NCI-H510A treated with DMSO at 0.1 percent for 48 hours (cell line): ENCODE measurements around the gene FTO.
"Not testable (repeated sequence)": the region's sequence is repeated elsewhere in the genome, so short reads cannot be mapped to it uniquely, and the experiment has no call there.

Experiments used
- DNase-seq: peaks from one replicate; lab custom pipeline; 2025; lab: John Stamatoyannopoulos, UW

The FTO gene

DNA sequence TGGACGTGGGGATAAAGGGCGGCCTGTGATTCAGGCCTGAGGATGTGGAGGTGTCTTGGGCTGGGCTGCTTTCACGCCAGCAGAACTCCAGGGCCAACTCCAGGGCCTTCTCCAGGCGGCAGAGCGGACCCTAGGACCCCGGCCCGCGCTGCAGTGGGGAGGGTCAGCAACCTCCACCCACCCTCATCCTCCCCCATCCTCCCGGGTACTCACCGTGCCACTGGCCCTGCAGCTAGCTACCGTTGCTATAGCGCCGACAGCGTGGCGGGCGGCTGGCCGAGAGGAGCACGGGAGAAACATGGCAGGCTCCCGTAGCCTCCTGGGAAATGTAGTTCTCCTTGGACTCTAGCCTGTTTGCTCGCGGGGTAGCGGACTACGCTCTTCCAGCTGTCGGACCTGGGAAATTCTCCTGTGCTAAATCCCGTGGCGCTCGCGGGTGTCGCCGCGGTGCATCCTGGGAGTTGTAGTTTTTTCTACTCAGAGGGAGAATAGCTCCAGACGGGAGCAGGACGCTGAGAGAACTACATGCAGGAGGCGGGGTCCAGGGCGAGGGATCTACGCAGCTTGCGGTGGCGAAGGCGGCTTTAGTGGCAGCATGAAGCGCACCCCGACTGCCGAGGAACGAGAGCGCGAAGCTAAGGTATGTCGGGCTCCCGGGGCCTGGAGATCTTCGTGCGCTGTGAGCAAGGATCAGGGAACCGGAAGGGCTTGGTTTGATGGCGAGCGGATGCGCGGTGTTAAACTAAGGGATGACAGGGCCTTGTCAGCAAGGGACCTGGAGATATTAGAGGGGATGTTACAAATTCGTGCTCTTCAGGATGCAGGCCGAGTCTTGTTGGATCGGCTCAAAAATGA is at the start of gene FTO, which contains the start of gene RPGRIP1L:
Gene FTO, plus strand, starts transcription at position 567 of the 855 bp plus-strand sequence.
Gene RPGRIP1L, minus strand, starts transcription at position 270 of the 855 bp plus-strand sequence. CDS start 3,136 bp downstream, outside the sequence.
- peak; percentile 98 for DNase-seq

DNA sequence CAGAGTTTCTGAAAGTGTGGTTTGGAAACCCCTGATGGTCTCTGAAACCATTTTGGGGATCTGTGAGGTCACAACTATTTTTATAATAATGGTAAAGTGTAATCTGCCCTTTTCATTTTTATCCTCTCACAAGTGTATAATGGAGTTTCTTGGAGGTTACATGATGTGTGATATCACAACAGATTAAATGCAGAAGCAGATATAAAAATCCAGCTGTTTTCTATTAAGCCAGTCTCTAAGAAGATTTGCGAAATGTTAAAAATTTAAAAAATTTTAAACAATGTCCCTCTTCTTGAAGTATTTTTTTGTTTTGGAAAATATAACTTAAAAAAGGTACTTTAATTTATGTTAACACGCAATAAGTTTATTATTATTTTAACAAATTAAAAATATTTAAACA is 49.0 kb upstream of the FTO start:
- DNase-seq = no peak

DNA sequence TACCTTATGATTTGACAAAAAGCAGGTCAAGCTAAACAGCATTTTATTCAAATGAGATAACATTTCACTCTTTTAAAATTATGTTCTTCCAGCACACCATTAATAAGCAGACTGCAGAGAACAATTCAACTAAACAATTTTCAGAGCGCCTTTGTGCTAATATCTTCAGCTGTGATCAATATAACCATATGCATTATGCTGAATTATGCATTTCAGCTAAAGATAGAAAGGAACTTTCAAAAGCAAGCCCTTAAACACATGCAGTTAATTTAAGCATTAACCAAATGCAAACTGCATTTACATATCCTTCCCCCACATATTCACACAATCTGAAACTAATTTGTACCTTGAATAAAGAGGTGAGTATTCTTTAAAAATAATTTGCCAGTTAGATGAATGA is 41.9 kb upstream of the FTO start:
- DNase-seq = no peak

DNA sequence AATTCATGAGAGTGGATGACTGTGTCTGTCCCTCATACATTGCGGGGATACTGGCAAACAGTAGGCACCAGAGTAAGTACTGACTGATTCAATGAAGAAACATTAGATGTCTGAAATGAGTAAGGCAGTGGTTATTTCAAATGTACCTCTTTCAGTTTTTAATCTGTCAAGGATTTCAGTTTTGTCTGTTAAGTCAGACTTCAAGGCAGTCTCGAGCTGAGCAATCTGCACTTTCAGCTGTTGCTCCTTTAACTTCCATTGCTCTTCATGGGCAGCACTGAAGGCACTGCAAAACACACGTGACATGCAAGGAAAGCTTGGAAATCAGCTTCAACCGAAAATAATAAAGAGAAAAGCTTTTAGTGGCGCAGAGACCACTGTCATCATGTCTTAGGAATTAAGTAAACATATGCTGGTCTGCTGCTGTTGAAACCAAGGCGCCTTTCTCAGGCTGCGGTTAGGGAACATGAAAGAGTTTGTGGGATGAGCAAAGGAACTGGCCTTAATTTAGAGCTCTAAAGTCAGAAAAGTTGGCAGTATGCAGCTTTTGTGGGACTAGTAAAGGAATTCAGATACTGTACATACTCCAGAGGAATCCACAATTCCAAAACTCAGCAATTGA is 39.1 kb upstream of the FTO start:
- DNase-seq = no peak

DNA sequence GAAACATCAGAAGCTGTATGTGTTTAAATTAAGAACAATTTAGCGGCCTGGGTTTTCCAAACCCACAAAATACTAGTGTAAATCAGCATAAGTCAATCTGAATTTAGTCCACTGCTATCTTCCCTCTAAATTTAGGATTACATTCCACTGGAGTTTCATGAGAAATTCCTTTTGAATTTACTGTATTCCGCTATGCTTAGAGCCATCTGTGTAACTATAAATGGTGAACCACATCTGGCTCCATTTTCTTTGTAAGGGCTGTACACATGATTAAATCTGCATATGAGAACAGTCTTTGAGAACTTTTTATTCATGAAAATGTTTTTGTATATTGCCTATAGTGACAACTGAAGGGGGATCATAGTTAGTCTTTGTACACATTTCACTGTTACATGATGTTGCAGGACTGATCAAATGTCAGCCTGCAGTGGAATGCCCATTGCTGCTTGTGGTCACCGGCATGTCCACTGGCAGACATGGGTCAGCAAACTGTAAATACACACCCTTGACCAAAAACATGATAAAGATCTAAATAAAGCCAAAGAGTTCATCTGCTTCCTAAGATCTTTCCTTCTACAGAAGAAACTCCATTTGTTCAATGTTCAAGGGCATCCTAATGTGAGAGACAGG is 37.1 kb upstream of the FTO start:
- no peak for DNase-seq

DNA sequence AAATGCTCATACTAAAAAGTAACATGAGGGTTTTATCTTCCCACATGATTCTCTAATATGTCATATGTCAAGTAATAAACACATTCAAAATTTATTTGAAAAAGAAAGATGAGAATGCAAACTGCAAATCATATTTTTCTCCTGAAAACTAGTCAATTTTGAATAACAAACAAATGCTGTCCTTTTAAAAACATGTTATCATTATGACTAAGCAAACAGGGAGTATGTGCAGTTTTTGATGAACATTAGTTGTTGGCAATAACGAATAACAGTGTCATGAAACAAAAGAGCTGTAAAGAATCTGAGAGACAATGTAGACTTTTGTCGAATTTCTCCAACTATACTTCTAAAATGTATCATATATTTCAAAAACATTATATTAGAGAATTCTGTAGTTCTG is 35.1 kb upstream of the FTO start:
- no peak for DNase-seq

DNA sequence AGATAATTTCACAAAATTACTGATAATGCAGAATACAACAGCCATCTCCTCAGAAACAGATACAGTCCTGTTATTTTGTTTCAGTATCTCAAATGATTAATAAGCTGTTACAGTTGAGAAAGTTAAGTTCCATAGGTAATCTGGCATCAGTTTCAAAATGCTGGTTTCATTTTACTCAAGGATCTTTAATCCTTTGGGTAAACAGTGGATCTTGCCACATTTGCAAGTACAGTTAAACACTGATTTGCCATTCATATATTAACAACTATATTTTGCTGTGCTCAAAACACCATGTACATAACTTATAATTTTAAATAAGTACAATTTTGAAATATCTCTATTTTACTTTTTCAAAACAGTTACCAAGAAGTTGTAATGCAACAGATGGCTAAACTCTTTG is 31.5 kb upstream of the FTO start:
- DNase-seq = peak; percentile 10

DNA sequence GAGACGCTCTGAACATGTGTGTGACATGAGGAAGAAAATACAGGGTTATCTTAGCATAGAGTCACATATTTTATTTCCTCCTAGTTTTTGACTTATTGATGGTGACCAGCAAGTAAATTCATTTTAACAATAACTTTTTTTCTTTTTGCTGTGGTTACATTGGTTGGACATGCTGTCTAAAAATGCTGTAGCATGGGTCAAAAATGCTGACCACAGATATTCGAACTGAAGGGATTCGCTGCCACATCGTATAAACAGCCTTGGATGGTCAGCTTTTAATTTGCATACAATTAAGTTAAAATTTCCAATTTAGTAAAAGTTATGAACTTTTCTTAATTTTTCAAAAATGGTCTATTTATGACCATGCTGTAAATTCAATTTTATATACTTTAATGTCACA is 30.8 kb upstream of the FTO start:
- DNase-seq = no peak

DNA sequence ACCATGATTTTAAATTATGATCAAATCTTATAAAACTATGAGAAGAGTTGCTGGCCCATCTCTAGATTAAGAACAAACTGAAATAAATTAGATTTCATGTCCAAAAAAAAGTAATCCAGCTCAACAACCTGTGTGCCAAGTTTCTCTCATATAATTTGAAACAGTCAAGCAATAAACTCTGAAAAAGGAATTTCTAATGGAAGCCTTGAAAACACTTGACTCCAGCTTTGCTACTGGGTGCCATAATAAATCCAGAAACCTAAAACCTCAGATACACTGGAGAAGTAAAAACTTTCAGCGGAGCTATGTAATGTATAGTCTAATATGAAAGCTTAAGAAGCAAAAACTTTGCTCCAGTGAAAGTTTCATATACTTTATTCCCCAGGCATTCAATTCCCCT is 25.8 kb upstream of the FTO start:
- DNase-seq = no peak

DNA sequence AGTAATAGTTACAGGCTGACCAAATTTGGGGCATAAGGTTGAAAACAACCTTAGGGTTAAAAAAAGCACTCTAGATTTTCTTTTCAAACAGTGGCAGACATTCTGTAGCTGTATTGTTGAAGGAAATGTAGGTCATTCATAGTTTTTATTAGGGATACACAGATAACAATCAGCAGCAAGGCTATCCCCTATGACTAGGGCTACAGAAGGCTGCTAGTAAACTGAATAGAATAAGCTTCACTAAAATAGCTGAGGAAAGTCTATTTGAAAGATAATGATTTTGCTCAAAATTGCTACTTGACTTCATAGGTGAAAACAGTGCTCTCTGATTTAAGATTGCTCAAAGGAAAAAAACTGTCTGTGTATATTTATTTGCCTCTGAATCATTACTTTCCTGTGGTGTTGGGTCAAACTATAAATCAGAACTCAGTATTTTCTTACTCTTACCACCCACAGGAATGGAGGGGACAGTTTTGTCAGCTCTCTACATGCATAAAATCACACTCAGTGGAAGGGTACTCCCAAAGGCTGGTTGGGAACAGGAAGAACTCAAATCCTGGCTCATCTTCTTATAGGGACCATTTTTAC is 25.1 kb upstream of the FTO start:
- DNase-seq = no peak

DNA sequence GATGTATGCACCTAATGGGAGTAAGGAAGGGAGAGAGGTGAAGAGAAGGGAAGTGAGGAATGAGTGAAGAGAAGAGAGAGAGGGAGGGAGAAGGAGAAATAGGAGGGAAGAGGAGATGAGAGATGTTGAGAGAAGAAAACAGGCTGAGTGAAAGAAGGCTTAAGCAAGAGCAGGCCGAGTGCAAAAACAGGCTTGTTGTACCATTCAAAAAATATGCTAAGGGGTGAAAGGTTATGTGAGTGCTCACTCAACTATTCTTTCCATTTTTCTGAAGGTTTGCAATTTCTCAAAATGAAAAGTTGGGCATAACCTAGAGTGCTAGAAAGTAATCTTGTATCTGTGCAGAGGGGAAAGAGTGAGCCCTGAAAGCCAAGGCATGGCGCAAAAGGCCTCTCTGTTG is 23.2 kb upstream of the FTO start:
- no peak for DNase-seq

DNA sequence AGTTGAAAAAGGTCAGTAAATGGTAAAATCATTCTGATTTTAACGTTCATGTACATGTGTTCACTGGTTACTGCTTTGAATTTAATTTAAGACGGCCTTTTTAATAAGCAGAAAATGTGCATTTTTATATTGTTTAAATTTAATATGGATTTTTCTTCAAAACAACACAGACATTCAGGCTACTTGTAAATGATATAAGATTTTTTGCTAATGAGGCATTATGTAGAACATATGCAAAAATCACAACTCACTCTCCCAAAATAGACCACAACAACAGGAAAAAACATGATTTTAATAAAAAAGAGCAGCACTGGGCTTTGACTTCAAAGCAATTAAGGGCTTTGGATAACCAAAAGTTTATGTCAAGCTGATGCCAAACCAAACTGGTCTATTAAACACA is 22.6 kb upstream of the FTO start:
- DNase-seq = no peak

DNA sequence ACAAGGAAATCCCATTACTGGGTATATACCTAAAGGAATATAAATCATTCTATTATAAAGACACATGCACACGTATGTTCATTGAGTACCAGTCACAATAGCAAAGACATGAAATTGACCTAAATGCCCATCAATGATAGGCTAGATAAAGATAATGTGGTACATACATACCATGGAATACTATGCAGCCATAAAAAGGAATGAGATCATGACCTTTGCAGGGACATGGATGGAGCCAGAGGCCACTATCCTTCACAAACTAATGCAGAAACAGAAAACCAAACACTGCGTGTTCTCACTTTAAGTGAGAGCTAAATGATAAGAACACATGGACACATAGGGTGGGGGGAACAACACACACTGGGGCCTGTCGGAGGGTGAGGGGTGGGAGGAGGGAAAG is 18.6 kb upstream of the FTO start:
- not testable (repeated sequence) for DNase-seq

DNA sequence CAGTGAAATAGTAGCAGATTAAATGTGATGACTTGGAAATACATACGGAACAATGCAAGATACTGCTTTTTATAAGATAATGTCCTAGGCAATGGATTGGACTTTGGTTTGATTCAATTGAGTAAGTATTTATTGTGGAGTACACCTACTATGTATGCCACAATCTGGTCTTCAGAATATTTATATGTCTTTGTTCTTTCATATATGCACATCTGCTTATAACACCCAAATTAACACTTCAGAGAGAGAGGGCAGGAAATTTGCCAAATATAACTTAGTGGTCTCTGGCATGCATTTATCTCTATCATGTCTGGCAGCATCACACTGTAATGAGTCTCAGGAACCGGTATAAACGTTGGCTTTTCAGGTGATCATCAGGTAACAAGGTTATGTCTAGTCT is 17.2 kb upstream of the FTO start:
- DNase-seq = no peak

DNA sequence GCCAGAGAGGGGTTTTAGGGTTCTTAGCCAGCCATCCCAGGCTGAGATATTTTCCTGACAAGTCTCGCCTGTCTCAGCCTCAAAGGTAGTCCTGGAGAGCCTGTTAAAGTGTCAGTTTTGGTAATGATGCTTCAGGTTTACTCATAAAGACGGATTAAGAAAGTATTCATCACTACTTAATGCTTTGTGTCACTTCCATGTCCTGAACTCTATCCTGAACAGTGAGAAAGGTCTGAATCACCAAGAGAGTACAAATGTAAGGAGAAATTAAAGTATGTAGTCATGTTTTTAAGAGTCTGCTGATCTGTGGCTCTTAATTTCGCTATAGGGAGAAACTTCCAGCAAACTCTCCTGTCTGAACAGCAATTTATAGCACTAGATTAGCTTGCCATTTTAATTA is 14.3 kb upstream of the FTO start:
- no peak for DNase-seq

DNA sequence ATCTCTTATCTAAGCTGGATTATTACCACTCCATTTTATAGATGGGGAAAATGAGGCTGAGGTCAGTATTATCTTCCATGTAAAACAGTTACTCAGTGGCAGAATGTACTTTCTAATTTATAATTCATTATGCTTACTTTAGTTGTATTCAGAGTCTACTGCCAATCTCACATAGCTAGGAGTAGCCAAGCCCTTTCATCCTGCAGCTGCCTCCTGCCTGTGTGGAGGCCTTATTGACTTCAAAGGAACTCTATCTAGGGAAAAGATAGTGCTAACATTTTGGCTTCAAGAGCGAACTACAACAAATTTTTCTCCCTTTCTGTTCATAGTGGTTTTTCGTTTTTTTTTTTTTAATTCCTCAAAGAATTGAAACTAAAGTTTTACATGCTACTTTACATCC is 13.2 kb upstream of the FTO start:
- DNase-seq = no peak

DNA sequence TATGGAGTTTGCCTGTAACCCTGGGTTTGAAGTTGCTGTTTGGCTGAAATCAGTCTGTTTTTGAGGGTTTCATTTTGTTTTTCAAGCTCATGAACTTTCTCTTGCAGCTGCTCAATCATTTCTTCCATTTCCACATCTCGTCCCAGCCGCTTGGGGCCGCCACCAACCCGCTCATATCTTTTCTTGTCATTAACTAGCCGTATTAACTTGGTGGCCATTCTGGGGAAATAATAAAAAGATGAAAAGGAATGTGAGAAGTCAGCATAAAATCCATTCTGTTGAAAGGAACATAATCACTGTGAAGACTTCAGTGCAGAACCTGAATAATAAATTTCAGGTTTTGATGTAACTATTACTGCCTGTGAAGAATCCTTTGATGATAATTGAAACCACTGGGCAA is 11.8 kb upstream of the FTO start:
- no peak for DNase-seq

DNA sequence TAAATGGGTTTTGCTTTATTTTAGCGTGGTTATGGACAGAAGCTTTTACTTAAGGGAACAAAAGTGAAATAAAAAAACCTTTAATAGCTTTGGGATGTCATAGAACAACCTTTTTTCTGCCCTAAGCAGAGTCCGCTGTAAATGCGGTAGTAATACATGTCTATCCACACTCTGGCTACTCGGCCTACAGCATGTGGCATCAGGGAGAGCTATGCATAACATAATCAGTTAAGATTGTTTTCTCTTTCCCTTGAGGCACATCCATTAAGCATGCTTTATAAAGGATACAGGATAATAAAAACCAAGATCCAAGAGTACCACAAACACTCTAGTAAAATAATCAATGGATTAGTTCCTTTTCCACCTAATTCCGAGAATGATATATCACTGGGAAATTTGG is 10.6 kb upstream of the FTO start:
- no peak for DNase-seq

DNA sequence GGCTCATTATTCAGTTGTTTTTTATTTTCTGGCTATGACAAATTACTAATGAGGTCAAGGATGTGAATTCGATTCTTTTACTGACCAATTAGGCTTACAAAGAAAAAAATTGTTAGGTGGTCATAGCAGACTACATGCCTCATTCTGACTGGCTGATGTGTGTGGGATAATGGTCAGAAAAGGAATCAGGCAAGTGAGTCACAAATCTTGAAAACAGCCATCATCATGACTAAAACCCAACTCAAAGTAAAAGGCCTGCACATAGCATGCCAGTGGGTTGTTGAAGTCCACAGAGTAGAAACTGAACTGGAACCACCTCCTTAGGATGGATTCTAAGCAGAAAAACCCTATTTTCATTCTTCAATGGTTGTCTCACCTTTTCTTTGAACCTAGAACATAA is 8.9 kb upstream of the FTO start:
- DNase-seq = no peak

DNA sequence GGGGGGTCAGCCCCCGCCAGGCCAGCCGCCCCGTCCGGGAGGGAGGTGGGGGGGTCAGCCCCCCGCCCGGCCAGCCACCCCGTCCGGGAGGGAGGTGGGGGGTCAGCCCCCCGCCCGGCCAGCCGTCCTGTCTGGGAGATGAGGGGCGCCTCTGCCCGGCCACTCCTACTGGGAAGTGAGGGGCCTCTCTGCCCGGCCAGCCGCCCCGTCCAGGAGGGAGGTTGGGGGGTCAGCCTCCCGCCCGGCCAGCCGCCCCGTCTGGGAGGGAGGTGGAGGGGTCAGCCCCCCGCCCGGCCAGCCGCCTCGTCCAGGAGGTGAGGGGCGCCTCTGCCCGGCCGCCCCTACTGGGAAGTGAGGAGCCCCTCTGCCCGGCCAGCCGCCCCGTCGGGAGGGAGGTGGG is 5.7 kb upstream of the FTO start:
- not testable (repeated sequence) for DNase-seq

DNA sequence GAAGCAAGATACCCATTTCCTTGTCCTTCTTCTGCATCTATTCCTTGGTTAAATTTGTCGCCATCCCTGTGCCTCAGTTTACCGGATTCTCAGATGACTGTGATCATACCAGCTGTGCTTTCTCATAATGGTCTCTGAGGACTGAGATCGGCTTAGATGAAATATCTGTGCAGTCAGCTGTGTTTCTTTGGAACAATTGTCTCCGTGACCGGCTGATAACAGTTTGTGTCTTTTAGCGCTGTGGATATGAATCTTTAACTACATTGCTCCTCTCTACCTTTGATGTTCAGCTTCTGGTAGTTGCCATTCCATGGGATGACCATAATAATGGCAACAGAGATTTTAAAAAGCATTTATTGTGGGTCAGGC is 473 bp downstream of the FTO start:
- no peak for DNase-seq

DNA sequence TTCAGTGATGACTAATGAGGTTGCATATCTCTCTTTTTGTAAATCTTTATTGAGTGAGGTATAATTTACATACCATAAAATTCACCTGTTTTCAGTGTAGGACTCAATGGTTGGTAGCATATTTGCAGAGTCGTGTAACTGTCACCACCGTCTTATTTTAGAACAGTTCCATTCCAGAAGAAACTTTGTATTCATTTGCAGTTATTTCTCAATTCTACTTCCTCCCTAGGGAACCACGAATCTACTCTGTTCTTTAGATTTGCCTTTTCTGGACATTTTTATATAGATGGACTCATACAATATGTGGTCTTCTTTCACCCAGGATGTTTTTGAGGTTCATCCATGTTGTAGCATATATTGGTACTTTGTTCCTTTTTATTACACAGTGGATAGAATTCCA is 3.7 kb downstream of the FTO start:
- DNase-seq = no peak

DNA sequence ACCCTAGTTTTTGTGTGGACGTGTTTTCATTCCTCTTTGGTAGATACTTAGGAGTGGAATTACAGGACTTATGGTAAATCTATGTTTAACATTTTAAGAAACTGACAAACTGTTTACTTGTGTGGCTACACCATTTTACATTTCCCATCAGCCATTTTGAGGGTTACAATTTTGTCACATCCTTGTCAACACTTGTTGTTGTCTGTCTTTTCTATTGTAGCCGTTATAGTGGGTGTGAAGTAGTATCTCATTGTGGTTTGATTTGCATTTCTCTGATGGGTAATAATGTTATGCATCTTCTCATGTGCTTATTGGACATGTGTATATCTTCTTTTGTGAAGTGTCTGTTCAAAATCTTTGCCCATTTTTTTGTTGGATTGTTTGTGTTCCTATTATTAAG is 4.5 kb downstream of the FTO start:
- DNase-seq = no peak
